ENCODE data around the gene ALPL.

- TF ChIP-seq REST (IDR thresholded peaks at IDR 0.05): no peak
- no peak for TF ChIP-seq CTCF (IDR thresholded peaks at IDR 0.05; ENCODE audit: low read depth, low read length, missing input control)
- no peak for TF ChIP-seq RAD21 (IDR thresholded peaks at IDR 0.05)
- TF ChIP-seq SP1 (IDR thresholded peaks at IDR 0.05): no peak
- TF ChIP-seq JUND (IDR thresholded peaks at IDR 0.05): no peak
- TF ChIP-seq MAX (IDR thresholded peaks at IDR 0.05): no peak
- no peak for TF ChIP-seq TAF1 (conservative IDR thresholded peaks at IDR 0.05)
- no peak for TF ChIP-seq ATF3 (IDR thresholded peaks at IDR 0.05)
- no peak for TF ChIP-seq GABPA (IDR thresholded peaks at IDR 0.05 in 1 of 2, conservative IDR thresholded peaks at IDR 0.05 in 1 of 2)
- TF ChIP-seq YY1 (IDR thresholded peaks at IDR 0.05): no peak
- TF ChIP-seq ZBTB33 (IDR thresholded peaks at IDR 0.05): no peak
- no peak for TF ChIP-seq FOXA1 (IDR thresholded peaks at IDR 0.05)
- TF ChIP-seq NR2F2 (IDR thresholded peaks at IDR 0.05): no peak
- TF ChIP-seq EGR1 (IDR thresholded peaks at IDR 0.05; ENCODE audit: low read depth in 2 of 2): no peak
These were observed 63.6 kb downstream of the ALPL start for GRCh38 chr1:21572735-21573277.

All from liver (tissue), 3 donors.